Breast epithelium (tissue), 4 donors: ENCODE measurements around the gene SERPINA1. TPM values are rescaled to one million over a fixed set of nuclear protein-coding genes. Genes with fewer than 3 reads are reported as not detected.

Experiments used
- DNase-seq, 2 donors: peaks; one replicate each; pipeline ENCODE4 v3.0.0-alpha.2; 2019; ENCODE audit warnings: low spot score in 2 of 2
- H3K27ac ChIP-seq, 2 donors: fragments of 200-600 bp; sonication (generic) in 1 of 2; one replicate each; pipeline ENCODE4 v1.5.1; 2016 to 2019; ENCODE audit warnings: mild to moderate bottlenecking in 1 of 2
- H3K27me3 ChIP-seq, 2 donors: fragments of 200-600 bp; sonication (generic) in 1 of 2; one replicate each; pipeline versions ENCODE4 v1.5.1 to v1.6.0; 2017 to 2019; ENCODE audit warnings: control low read depth in 1 of 2, mild to moderate bottlenecking in 1 of 2
- H3K36me3 ChIP-seq: fragments of 200-600 bp; one replicate; pipeline ENCODE4 v1.5.1; 2019
- H3K4me1 ChIP-seq, 2 donors: fragments of 200-600 bp; sonication (generic); one replicate each; pipeline ENCODE4 v1.5.1; 2016 to 2019; ENCODE audit warnings: control low read depth in 1 of 2
- H3K4me3 ChIP-seq, 3 donors: fragments of 200-600 bp; sonication (generic); 1 replicate in 2 of 3; 2 replicates in 1 of 3; pipeline ENCODE4 v1.5.1; 2016 to 2019; ENCODE audit warnings: mild to moderate bottlenecking in 3 of 3, moderate library complexity in 2 of 3
- H3K9me3 ChIP-seq, 2 donors: fragments of 200-600 bp; sonication (generic) in 1 of 2; one replicate each; pipeline ENCODE4 v1.5.1; 2016 to 2019; ENCODE audit warnings: control low read depth in 1 of 2
- CTCF ChIP-seq, 3 donors: fragments of 450-650 bp; IDR thresholded peaks; one replicate each; pipeline ENCODE4 v1.5.1; 2016 to 2017; ENCODE audit warnings: antibody characterized with exemption in 3 of 3, mild to moderate bottlenecking in 3 of 3, moderate library complexity in 3 of 3
- POLR2A ChIP-seq: fragments of 450-650 bp; IDR thresholded peaks from one replicate; pipeline ENCODE4 v1.6.1; 2016; ENCODE audit warnings: antibody characterized with exemption, mild to moderate bottlenecking, moderate library complexity
- POLR2AphosphoS5 ChIP-seq, 3 donors: sonication (generic); formaldehyde crosslinking; IDR thresholded peaks; one replicate each; pipeline ENCODE4 v1.6.1; 2017; ENCODE audit warnings: antibody characterized with exemption in 3 of 3
- intact Hi-C: fragments of 100-400 bp; cut with DNase I; formaldehyde crosslinking; loops from one replicate; pipeline ENCODE4 v1.15.1; 2023; ENCODE audit warnings: low total_unique reads
- total RNA-seq, 3 donors: library from RNA; depleted of rRNA; stranded (reverse); fragments of >200 nt; gene quantifications; one replicate each; pipeline ENCODE4 v1.1.0, GENCODE V29; 2016

SERPINA1 gene
- total RNA-seq, 3 donors from 2014 or later: 7.5 to 200 (median 42.6) TPM

GRCh38 chr14:94394581-94395207, 6.3 kb upstream of the SERPINA1 start:
- H3K4me3 ChIP-seq: no peak overlapping the region
- DNase-seq: no peak
- peak overlapping the region in 1 of 2 donors; percentile 32 for H3K27ac ChIP-seq
- H3K9me3 ChIP-seq: no peaks in the 10 kb centered on the region
- H3K27me3 ChIP-seq: no peaks in the 10 kb centered on the region
- H3K36me3 ChIP-seq: no peaks in the 10 kb centered on the region
- peak in 1 of 3 donors; percentile 36 for TF ChIP-seq POLR2AphosphoS5 (IDR thresholded peaks at IDR 0.05)
- TF ChIP-seq POLR2A: no peak
- intact Hi-C loops: no loop called here
- H3K4me1 ChIP-seq: no peaks in the 10 kb centered on the region

DNA sequence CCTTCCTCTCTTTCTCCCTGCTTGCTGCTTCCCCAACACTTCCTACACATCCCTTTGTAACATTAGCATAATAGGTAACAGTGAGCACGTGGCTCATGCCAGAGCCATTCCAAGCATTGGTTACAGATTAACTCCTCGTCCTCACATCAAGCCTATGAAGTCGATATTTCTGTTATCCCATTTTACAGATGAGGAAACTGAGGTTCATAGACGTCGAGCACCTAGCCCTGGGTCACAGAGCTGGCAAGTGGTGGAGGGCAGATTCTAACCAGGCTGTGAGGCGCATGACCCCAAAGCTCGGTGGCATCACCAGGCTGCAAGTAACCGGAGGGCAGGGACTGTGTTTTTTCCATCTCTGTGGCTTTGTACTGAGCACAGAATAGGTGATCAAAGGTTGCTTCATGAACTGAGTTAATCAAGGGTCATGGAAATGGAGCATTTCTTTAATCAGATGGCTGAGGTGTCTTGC, 5.7 kb upstream of the SERPINA1 start:
- H3K27ac ChIP-seq: peak overlapping the region in 1 of 2 donors; percentile 32
- DNase-seq: no peak
- H3K4me3 ChIP-seq: no peak overlapping the region
- H3K4me1 ChIP-seq: no peaks in the 10 kb centered on the region
- no peaks in the 10 kb centered on the region for H3K9me3 ChIP-seq
- intact Hi-C loops: no loop called here
- no peaks in the 10 kb centered on the region for H3K27me3 ChIP-seq
- TF ChIP-seq POLR2AphosphoS5 (IDR thresholded peaks at IDR 0.05): no peak
- no peak for TF ChIP-seq CTCF (IDR thresholded peaks at IDR 0.05)
- no peak for TF ChIP-seq POLR2A
- no peaks in the 10 kb centered on the region for H3K36me3 ChIP-seq

DNA sequence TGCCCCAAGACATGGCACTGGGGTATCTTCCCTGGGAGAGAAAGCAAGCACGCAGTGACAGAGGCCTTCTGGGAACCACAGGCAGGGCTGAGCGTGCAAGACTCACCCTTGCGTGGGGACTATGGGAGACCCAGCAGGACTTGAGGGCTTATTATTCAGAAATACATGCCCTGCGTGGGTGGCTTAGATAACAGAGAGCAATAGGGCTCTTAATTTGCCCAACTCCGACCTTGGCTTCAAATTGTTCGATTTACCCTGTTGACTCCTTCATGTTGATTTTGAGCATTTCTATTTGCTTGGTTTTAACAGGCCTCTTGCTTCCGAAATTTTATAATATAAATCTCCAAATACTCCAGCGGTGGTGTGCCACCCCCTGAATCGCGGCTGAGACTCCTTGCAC, 5.1 kb upstream of the SERPINA1 start:
- Histone ChIP-seq H3K4me1 (no peaks in the 10 kb centered on the region), H3K9me3 (no peaks in the 10 kb centered on the region), H3K4me3 (no peak overlapping the region), H3K27me3 (no peaks in the 10 kb centered on the region), H3K27ac (no peak overlapping the region), H3K36me3 (no peaks in the 10 kb centered on the region)
- DNase-seq: no peak
- TF ChIP-seq POLR2A: no peak
- intact Hi-C loops: no loop called here

DNA sequence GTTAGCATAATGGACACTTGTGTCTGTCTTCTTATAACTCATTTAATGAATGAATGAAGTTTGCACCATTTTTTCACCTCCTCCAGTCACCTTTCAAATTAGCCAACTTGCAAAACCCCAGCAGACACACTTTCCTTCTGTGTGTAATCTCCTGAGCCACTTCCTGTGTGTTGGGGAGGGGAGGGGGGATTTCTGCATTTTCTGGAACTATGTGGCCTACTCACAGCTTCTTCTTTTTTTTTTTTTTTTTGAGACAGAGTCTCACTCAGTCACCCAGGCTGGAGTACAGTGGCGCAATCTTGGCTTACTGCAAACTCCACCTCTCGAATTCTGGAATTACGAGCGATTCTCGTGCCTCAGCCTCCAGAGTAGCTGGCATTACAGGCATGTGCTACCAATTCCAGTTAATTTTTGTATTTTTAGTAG, 4.1 kb upstream of the SERPINA1 start:
- intact Hi-C loops: no loop called here
- no peak overlapping the region for H3K4me3 ChIP-seq
- no peaks in the 10 kb centered on the region for H3K36me3 ChIP-seq
- DNase-seq: no peak
- H3K9me3 ChIP-seq: no peaks in the 10 kb centered on the region
- H3K4me1 ChIP-seq: no peaks in the 10 kb centered on the region
- no peaks in the 10 kb centered on the region for H3K27me3 ChIP-seq
- H3K27ac ChIP-seq: no peak overlapping the region
- no peak for TF ChIP-seq POLR2A
- no peak for TF ChIP-seq CTCF (IDR thresholded peaks at IDR 0.05)
- TF ChIP-seq POLR2AphosphoS5 (IDR thresholded peaks at IDR 0.05): no peak

DNA sequence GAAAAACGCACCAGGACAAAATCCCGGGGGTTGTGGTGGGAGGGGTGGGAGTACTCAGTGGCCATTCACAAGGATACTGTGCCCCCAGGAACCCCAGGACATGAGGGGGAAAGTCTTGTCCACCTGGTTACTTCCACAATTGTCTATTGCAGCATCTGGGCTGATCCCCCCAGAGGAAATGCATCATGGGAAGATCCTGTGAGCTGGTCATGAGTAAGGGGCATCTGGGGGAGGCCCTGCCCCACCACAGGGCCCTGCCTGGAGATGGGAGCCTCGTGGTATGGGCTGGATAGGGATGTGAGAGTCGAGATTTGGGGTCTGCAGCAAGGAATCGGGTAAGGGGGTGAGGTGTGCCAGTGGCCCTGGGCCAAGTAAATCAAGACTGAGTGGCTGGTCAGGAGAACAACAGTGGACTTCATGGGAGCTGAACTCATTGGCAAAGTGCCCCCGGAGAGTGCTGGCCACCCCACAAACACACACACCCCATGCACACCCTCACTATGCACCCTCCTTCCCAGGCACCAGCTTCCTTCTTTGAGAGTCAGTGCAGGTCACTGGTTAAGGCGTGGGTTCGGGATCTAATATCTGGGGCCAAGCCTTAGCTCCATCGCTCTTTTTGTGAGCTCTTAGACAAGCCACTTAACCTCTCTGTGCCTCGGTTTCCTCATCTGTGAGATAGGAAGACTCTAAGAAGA, 3.0 kb upstream of the SERPINA1 start:
- no peak for DNase-seq
- Histone ChIP-seq H3K4me1 (no peaks in the 10 kb centered on the region), H3K27ac (peak overlapping the region in 1 of 2 donors; percentile 79), H3K4me3 (no peak overlapping the region), H3K36me3 (no peaks in the 10 kb centered on the region), H3K9me3 (no peaks in the 10 kb centered on the region), H3K27me3 (no peaks in the 10 kb centered on the region)
- TF ChIP-seq POLR2AphosphoS5 (IDR thresholded peaks at IDR 0.05) (no peak), POLR2A (no peak), CTCF (IDR thresholded peaks at IDR 0.05) (no peak)
- intact Hi-C loops: no loop called here
